ENCODE measurements around the gene NR2C1. TPM values are rescaled to one million over a fixed set of nuclear protein-coding genes. Genes with fewer than 3 reads are reported as not detected.

NR2C1 gene
- total RNA-seq, 6 experiments from 2014 or later = 19.0 to 40.2 (median 21.1) TPM

DNA sequence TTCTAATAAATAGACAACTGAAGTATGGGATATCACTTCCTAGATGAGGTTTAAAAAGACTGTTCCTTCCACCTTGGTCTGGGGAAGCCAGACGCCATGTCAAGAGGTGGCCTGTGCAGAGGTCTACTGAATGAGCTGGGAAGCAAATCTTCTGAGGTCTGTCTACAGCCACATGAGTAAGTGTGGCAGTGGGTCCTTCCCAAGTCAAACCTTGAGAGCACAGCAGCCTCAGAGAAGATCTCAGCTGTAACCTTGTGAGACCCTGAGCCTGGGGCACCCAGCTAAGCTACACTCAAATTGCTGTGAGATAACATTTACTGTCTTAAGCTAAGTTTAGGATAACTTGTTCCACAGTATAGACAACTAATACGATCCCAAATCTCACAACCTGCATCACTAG lies 90.1 kb downstream of the NR2C1 start:
- DNase-seq (no peak), ATAC-seq (no peak)
- no peak overlapping the region for H3K27ac ChIP-seq
- TF ChIP-seq CTCF (IDR thresholded peaks at IDR 0.05) (no peak), POLR2A (IDR thresholded peaks at IDR 0.05) (no peak)
- intact Hi-C loops (cut with DNase I) = no loop called here
- peaks cover 0 to 2% (median 0%) of the 10 kb centered on the region in 4 donors for H3K36me3 ChIP-seq
- no peak overlapping the region for H3K4me3 ChIP-seq
- no peaks in the 10 kb centered on the region for H3K9me3 ChIP-seq
- H3K4me1 ChIP-seq = no peaks in the 10 kb centered on the region
- 100% methylated on average over 1 of the region's 2 CpGs for WGBS (ENCODE audit: insufficient coverage, low coverage, low lambda C conversion rate, missing lambda C conversion rate)
- no peaks in the 10 kb centered on the region for H3K27me3 ChIP-seq

DNA sequence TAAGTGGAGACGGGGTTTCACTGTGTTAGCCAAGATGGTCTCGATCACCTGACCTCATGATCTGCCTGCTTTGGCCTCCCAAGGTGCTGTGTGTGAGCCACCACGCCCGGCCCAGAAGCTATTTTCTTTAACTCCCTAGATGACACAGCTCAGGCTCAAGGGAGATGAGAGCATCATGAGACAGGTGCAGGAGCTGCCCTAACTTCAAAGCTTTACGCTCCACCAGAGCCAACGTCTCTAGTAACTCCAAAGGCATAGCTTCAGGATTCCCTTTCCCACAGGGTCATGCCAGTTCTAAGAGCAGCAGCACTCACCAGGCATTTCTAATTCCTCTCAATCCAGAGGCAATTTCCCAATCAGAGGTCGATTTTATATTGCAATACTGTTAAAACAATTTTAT lies 91.0 kb downstream of the NR2C1 start:
- ATAC-seq (peak in 1 of 4 donors; percentile 37), DNase-seq (no peak)
- TF ChIP-seq CTCF (IDR thresholded peaks at IDR 0.05) (no peak), POLR2A (IDR thresholded peaks at IDR 0.05) (no peak)
- no peaks in the 10 kb centered on the region for H3K27me3 ChIP-seq
- H3K9me3 ChIP-seq = no peaks in the 10 kb centered on the region
- WGBS (ENCODE audit: insufficient coverage, low coverage, low lambda C conversion rate, missing lambda C conversion rate) = 68% methylated on average over 6 of the region's 7 CpGs
- intact Hi-C loops (cut with DNase I) = no loop called here
- no peaks in the 10 kb centered on the region for H3K4me1 ChIP-seq
- H3K27ac ChIP-seq = no peak overlapping the region
- no peak overlapping the region for H3K4me3 ChIP-seq
- H3K36me3 ChIP-seq = no peaks in the 10 kb centered on the region

DNA sequence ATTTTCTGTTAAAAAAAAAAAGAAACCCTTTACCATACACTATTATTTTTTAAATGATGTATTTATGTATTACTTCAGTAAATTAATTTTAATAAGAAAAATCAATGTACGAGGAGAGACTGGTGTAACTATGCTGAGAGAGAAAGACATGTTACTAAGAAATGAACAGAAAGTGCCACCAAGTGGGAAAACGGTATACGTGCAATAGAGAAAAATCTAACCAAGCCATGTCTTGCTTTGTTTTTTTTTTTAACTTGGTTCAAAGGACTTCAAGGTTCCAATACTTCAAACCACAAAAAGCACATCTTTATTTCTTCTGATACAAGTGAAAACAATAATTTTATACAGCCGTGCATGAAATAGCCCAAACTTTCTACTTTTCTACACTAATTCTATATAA lies 92.8 kb downstream of the NR2C1 start:
- Histone ChIP-seq H3K4me3 (no peak overlapping the region), H3K36me3 (no peaks in the 10 kb centered on the region), H3K27ac (no peak overlapping the region), H3K4me1 (no peaks in the 10 kb centered on the region), H3K9me3 (no peaks in the 10 kb centered on the region), H3K27me3 (no peaks in the 10 kb centered on the region)
- ATAC-seq (peak in 1 of 4 donors; percentile 52), DNase-seq (no peak)
- TF ChIP-seq POLR2A (IDR thresholded peaks at IDR 0.05) (no peak), CTCF (IDR thresholded peaks at IDR 0.05) (peak in 3 of 4 donors; percentile 19 to 31 (median 25))
- WGBS (ENCODE audit: insufficient coverage, low coverage, low lambda C conversion rate, missing lambda C conversion rate) = 55% methylated on average over 4 of the region's 4 CpGs
- intact Hi-C loops (cut with DNase I) = no loop called here

DNA sequence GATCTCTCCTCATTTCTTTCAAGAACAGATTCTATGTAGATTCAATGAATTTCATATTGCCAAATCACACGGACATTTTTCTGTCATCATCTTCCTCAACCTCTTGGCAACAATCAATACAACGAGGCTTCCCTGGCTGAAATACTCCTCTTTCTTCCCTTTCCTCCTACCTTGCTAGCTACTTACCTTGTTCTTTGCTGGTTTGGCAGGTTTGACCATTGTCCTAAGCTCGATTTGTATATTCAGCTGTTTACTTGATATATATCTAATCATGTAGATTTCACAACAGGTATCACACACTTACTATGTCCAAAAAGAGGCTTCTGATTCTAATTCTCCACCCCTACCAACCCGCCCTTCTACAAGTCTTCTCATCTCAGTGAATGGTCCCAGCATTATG lies 93.5 kb downstream of the NR2C1 start:
- intact Hi-C loops (cut with DNase I) = no loop called here
- Histone ChIP-seq H3K4me1 (no peaks in the 10 kb centered on the region), H3K27ac (no peak overlapping the region), H3K9me3 (no peaks in the 10 kb centered on the region), H3K27me3 (no peaks in the 10 kb centered on the region), H3K36me3 (no peaks in the 10 kb centered on the region), H3K4me3 (no peak overlapping the region)
- 70% methylated on average over 4 of the region's 4 CpGs for WGBS (ENCODE audit: insufficient coverage, low coverage, low lambda C conversion rate, missing lambda C conversion rate)
- ATAC-seq (no peak), DNase-seq (no peak)
- no peak for TF ChIP-seq POLR2A (IDR thresholded peaks at IDR 0.05)
- TF ChIP-seq CTCF (IDR thresholded peaks at IDR 0.05) = no peak
